HEK293T (cell line): ENCODE measurements around the gene HOXA11.

Experiments used
- CTCF ChIA-PET: fragments of 350-600 bp; formaldehyde crosslinking; extraction: SDS; loops from one replicate; lab custom pipeline; 2021; ENCODE audit warnings: antibody characterized with exemption, inconsistent platforms; lab: Yijun Ruan, JAX
- POLR2A ChIA-PET: fragments of 350-600 bp; formaldehyde crosslinking; extraction: SDS; loops from one replicate; lab custom pipeline; 2020; ENCODE audit warnings: antibody characterized with exemption, inconsistent platforms; lab: Yijun Ruan, JAX
- DNase-seq: peaks from one replicate; pipeline ENCODE4 v3.0.0; 2012; ENCODE audit warnings: mixed read lengths; ENCODE audit errors: extremely low spot score
- ARNT ChIP-seq: fragments of 450-650 bp; IDR thresholded peaks from 2 replicates; pipeline ENCODE4 v1.6.1; 2017; ENCODE audit warnings: mild to moderate bottlenecking
- BHLHE40 ChIP-seq: fragments of 450-650 bp; IDR thresholded peaks from 2 replicates; pipeline ENCODE4 v1.6.1; 2016; ENCODE audit warnings: mild to moderate bottlenecking, moderate library complexity, borderline replicate concordance
- CTBP1 ChIP-seq: fragments of 450-650 bp; IDR thresholded peaks from 2 replicates; pipeline ENCODE4 v1.6.1; 2016; ENCODE audit warnings: borderline replicate concordance
- ELF4 ChIP-seq: fragments of 450-650 bp; IDR thresholded peaks from 2 replicates; pipeline ENCODE4 v1.6.1; 2017; ENCODE audit warnings: antibody characterized with exemption
- FOXA1 ChIP-seq: fragments of 450-650 bp; IDR thresholded peaks from 2 replicates; pipeline ENCODE4 v1.6.1; 2016; ENCODE audit warnings: mild to moderate bottlenecking
- FOXK2 ChIP-seq: fragments of 450-650 bp; IDR thresholded peaks from 2 replicates; pipeline ENCODE4 v1.6.1; 2016; ENCODE audit warnings: mild to moderate bottlenecking
- FOXM1 ChIP-seq: fragments of 450-650 bp; IDR thresholded peaks from 2 replicates; pipeline ENCODE4 v1.6.1; 2017; ENCODE audit warnings: mild to moderate bottlenecking, borderline replicate concordance
- HDGF ChIP-seq: fragments of 450-650 bp; IDR thresholded peaks from 2 replicates; pipeline ENCODE4 v1.6.1; 2017; ENCODE audit warnings: antibody characterized with exemption, borderline replicate concordance
- L3MBTL2 ChIP-seq: fragments of 450-650 bp; conservative IDR thresholded peaks from 2 replicates; pipeline ENCODE4 v1.6.1; 2016; ENCODE audit warnings: mild to moderate bottlenecking
- LEF1 ChIP-seq: fragments of 450-650 bp; IDR thresholded peaks from 2 replicates; pipeline ENCODE4 v1.6.1; 2017; ENCODE audit warnings: mild to moderate bottlenecking, borderline replicate concordance
- NFRKB ChIP-seq: fragments of 450-650 bp; IDR thresholded peaks from 2 replicates; pipeline ENCODE4 v1.6.1; 2016; ENCODE audit warnings: mild to moderate bottlenecking, moderate library complexity
- PKNOX1 ChIP-seq: fragments of 450-650 bp; IDR thresholded peaks from 2 replicates; pipeline ENCODE4 v1.6.1; 2016
- SP1 ChIP-seq: fragments of 450-650 bp; IDR thresholded peaks from 2 replicates; pipeline ENCODE4 v1.6.1; 2017
- SUZ12 ChIP-seq: fragments of 450-650 bp; IDR thresholded peaks from 2 replicates; pipeline ENCODE4 v1.6.1; 2016; ENCODE audit warnings: mild to moderate bottlenecking
- TARDBP ChIP-seq: fragments of 450-650 bp; IDR thresholded peaks from 2 replicates; pipeline ENCODE4 v1.6.1; 2016
- ZNF384 ChIP-seq: fragments of 450-650 bp; IDR thresholded peaks from 2 replicates; pipeline ENCODE4 v1.6.1; 2016

The HOXA11 gene

GRCh38 chr7:27191833-27192545, 7.0 kb upstream of the HOXA11 start:
- TF ChIP-seq TARDBP = no peak
- TF ChIP-seq FOXK2 = no peak
- no peak for TF ChIP-seq ZNF384
- TF ChIP-seq SP1 = no peak
- TF ChIP-seq BHLHE40 = no peak
- no peak for TF ChIP-seq PKNOX1
- TF ChIP-seq SUZ12 = no peak
- no peak for TF ChIP-seq CTBP1
- TF ChIP-seq L3MBTL2 = no peak
- TF ChIP-seq FOXM1 = no peak
- no peak for TF ChIP-seq LEF1
- no peak for TF ChIP-seq FOXA1
- ChIA-PET POLR2A (no interaction called here), CTCF (no interaction called here)
- DNase-seq = no peak

- DNase-seq = no peak
- ChIA-PET CTCF (interaction anchor here (1.3 kb wide), 1 partner anchor 12 kb away, joined by 3 read pairs; no protein-coding TSS in a partner anchor), POLR2A (interaction anchor here (0.9 to 10.3 kb wide), 5 partner anchors 8 to 415 kb away, joined by 3 to 215 read pairs (median 4); partner anchors contain the start of genes HOXA10 and HOXA13)
- no peak for TF ChIP-seq LEF1
- TF ChIP-seq ELF4 = no peak
- no peak for TF ChIP-seq BHLHE40
- no peak for TF ChIP-seq SP1
- no peak for TF ChIP-seq TARDBP
- no peak for TF ChIP-seq FOXK2
- TF ChIP-seq NFRKB = no peak
Measured at GRCh38 chr7:27191161-27191731, 6.2 kb upstream of the HOXA11 start.

DNA sequence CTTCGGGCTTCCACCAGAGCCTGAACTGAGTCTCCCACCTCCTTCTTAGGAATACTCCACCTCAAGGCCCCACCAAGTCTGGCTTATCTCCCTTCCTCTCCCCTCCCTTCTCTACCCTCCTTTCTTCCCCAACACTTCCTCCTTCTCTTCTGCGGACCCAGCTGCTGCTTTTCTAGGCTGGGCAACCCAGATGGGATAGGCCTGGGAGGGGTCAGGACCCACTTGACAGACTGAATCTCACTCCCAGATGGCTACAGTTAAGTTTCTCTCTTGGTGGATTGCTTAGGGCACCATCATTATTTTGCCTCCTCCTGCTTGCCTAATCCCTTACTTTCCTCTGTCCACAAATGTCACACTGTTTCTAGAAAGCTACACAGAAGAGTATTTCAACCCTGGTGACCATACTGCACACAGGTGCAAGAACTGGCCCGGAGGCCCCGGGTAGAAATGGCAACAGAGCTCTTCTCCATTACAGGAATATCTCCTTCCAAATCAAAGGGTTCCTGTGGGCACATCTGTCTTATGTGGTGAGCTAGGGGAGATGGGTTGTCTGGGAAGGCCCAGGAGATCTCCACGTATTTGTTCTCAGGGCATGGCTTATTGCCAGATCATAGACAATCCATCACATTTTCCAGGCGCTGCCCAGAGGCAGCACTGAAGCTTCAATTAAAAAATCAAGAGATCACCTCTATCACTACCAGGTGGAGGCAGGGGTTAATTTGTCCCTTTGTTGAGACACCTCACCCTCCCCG, 5.1 kb upstream of the HOXA11 start:
- DNase-seq = no peak
- POLR2A ChIA-PET = interaction anchor here (0.9 to 10.3 kb wide), 8 partner anchors 9 to 550 kb away, joined by 3 to 215 read pairs (median 4); partner anchors contain the start of genes HOXA10, HOXA13 and TAX1BP1
- CTCF ChIA-PET = interaction anchor here (0.6 to 1.3 kb wide), 2 partner anchors 10 to 11 kb away, joined by 3 read pairs; partner anchors contain the start of gene HOXA13
- TF ChIP-seq TARDBP (no peak), LEF1 (no peak), SUZ12 (no peak), L3MBTL2 (no peak), PKNOX1 (no peak), ZNF384 (no peak), FOXK2 (no peak), ARNT (no peak), CTBP1 (no peak), SP1 (no peak), ELF4 (no peak), FOXM1 (no peak), NFRKB (no peak), HDGF (no peak), BHLHE40 (no peak), FOXA1 (no peak)

GRCh38 chr7:27189295-27189996, 4.4 kb upstream of the HOXA11 start:
- TF ChIP-seq ELF4 (no peak), PKNOX1 (peak; percentile 69)
- no peak for DNase-seq
- CTCF ChIA-PET = interaction anchor here (0.6 to 1.7 kb wide), 2 partner anchors 10 to 11 kb away, joined by 3 to 8 read pairs; partner anchors contain the start of gene HOXA13
- POLR2A ChIA-PET = interaction anchor here (1.3 to 10.3 kb wide), 4 partner anchors 10 to 550 kb away, joined by 3 to 215 read pairs (median 28); partner anchors contain the start of genes HOXA10, HOXA13 and TAX1BP1

- POLR2A ChIA-PET = interaction anchor here (1.1 to 10.3 kb wide), 5 partner anchors 9 to 32 kb away, joined by 3 to 215 read pairs (median 33); partner anchors contain the start of genes HOXA10, HOXA13 and HOXA7
- CTCF ChIA-PET = interaction anchor here (0.6 to 1.7 kb wide), 2 partner anchors 9 to 827 kb away, joined by 3 to 8 read pairs; no protein-coding TSS in a partner anchor
- no peak for DNase-seq
- peak; percentile 77 for TF ChIP-seq L3MBTL2
- TF ChIP-seq TARDBP = no peak
Measured at GRCh38 chr7:27188386-27189294, 3.6 kb upstream of the HOXA11 start.
